KBM-7 (cell line): Measurements from ENCODE around the gene DNAH7.
A peak's percentile ranks its signal among the peaks of the same experiment; 100 is the strongest.
"Not testable (repeated sequence)": the region's sequence is repeated elsewhere in the genome, so short reads cannot be mapped to it uniquely, and the experiment has no call there.

ENCODE experiments used
- DNase-seq: peaks from one replicate; pipeline ENCODE4 v3.0.0-alpha.2; 2015
- in situ Hi-C: fragments of 300-500 bp; cut with MboI; formaldehyde crosslinking; loops from 2 replicates; pipeline ENCODE4 v1.14.3; 2020; ENCODE audit warnings: low sequenced_read_pairs, low pct_unique_long_range_greater_than_20kb, mixed read lengths

The DNAH7 gene

DNA sequence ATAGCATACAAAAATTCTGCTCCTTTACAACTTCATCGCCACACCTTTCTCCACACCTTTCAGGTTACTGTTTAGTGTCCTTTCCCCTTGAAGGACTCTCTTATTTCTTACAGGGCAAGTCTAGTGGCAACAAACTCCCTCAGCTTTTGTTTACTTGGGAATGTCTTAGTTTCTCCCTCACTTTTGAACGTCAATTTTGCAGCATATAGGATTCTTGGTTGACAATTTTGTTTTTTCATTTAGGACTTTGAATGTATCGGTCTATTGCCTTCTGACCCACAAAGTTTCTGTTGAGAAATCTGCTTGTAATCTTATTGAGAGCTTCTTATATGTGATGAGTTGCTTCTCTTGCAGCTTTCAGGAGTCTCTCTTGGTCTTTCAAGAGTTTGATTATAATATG, 368.2 kb downstream of the DNAH7 start:
- in situ Hi-C loops = no loop called here
- DNase-seq = no peak

DNA sequence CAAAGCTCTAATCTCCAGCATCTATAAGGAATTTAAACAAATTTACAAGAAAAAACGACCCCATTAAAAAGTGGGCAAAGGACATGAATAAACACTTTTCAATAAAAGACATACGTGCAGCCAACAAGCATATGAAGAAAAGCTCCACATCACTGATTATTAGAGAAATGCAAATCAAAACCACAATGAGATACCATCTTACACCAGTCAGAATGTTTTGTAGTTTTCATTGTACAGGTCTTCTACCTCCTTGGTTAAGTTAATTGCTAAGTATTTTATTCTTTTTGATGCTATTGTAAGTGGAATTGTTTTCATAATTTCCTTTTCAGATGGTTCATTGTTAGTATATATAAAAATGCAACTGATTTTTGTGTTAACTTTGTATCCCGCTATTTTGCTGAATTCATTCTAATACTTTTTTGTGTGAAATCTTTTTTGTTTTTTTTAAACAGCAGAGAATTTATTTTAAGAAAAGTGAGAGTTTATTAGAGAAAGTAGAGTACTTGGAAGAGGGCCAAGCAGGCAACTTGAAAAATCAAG, 370.9 kb downstream of the DNAH7 start:
- in situ Hi-C loops = no loop called here
- DNase-seq = no peak

DNA sequence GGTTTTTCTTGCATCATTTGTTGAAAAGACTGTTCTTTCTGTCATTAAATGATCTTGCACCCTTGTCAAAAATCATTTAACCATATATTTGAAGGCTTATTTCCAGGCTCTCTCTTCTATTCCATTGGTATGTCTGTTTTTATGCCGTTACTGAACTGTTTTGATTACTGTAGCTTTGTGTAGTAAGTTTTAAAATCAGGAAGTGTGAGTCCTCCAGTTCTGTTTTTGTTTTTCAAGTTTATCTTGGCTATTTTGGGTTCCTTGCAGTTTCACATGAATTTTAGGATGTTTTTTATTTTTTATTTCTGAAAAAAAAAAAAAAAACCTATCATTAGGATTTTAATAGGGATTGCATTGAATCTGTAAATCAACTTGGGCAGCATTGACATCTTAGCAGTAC, 372.6 kb downstream of the DNAH7 start:
- in situ Hi-C loops = no loop called here
- no peak for DNase-seq

DNA sequence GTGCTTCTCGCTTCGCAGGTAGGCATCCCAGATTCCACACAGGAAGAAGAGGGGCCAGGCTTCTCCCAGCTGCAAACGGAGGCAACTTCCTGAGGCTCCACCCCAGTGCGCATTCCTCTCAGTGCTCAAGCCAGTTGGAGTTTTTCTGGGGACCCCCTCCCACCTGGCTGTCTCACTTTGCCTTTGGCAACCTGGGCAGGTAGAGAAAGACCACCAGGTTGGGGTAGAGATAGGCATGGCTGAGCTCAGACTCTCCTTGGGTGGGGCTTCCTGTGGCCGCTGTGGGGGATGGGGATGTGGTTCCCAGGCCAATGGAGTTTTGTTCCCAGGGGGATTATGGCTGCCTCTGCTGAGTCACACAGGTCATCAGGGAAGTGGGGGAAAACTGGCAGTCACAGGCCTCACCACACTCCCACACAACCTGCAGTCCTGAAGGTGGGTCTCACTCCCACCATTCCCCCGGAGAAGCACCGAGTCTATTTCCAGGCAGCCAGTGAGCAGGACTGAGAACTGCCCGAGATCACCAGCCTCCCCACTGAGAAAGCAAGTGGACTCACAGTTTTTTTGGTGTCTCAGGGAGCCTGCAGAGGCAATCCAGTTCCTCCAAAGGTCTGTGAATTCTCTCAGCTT, 373.5 kb downstream of the DNAH7 start:
- in situ Hi-C loops = no loop called here
- no peak for DNase-seq

DNA sequence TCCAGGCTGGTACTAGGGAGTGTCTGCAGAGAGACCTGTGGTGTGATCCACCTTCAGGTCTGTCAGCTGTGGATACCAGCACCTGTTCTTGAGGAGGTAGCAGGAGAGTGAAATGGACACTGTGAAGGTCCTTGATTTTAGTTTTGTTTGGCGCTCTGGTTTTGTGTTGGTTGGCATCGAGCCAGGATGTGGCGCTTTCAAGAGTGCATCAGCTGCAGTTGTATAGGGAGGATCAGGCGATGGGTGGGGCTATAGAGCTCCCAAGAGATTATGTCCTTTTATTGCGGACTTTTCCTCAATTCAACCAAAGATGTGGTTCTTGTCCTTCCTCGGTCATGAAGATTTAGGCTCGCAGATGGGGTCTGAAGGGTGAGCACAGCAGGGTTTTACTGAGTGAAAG, 374.1 kb downstream of the DNAH7 start:
- in situ Hi-C loops = no loop called here
- DNase-seq = no peak

DNA sequence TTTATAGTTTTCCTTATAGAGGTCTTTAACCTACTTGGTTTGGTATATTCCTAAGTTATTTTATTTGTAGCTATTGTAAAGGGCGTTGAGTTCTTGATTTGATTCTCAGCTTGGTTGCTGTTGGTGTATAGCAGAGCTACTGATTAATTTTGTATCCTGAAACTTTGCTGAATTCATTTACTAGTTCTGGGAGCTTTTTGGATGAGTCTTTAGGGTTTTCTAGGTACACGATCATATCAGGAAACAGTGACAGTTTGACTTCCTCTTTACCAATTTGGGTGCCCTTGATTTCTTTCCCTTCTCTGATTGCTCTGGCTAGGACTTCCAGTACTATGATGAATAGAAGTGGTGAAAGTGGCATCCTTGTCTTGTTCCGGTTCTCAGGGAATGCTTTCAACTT, 376.1 kb downstream of the DNAH7 start:
- DNase-seq = peak; percentile 29

More for the DNA sequence above, 376.1 kb downstream of the DNAH7 start:
- in situ Hi-C loops = not testable (repeated sequence)
